Measurements from ENCODE around the gene SDHAF2. TPM values are rescaled to one million over a fixed set of nuclear protein-coding genes. Genes with fewer than 3 reads are reported as not detected.

SDHAF2 gene
- total and polyA plus RNA-seq, 2 experiments from 2014 or later, result 47.8 to 74.3 TPM

DNA sequence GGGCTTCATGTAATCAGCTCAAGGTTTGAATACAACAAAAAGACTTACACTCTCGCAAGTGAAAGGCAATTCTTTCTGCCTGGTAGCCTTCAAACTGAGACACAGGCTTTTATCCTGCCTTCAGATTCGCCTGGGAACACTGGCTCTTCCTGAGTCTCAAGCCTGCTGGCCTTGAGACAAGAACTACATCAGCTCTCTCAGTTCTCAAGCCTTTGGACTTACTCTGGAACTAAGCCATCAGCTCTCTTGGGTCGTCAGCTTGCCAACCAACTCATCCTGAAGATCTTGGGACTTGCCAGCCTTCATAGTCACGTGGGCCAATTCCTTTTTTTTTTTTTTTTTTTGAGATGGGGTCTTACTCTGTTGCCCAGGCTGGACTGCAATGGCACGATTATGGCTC is 42.9 kb downstream of the SDHAF2 start:
- no peaks in the 10 kb centered on the region for H3K79me2 ChIP-seq
- H3K36me3 ChIP-seq (replicated peaks; ENCODE audit: insufficient read depth, low read depth), result no peaks in the 10 kb centered on the region
- no peak for DNase-seq (ENCODE audit: low spot score)
- no peak overlapping the region for H3K27ac ChIP-seq
- no peak overlapping the region for H3K4me2 ChIP-seq
- TF ChIP-seq EZH2phosphoT487 (IDR thresholded peaks at IDR 0.05; ENCODE audit: low read depth, severe bottlenecking, unreplicated experiment) (no peak), CTCF (IDR thresholded peaks at IDR 0.05; ENCODE audit: poor library complexity) (no peak), EZH2 (IDR thresholded peaks at IDR 0.05; ENCODE audit: borderline replicate concordance) (no peak)
- no peaks in the 10 kb centered on the region for H4K20me1 ChIP-seq (ENCODE audit: insufficient read depth, poor library complexity, severe bottlenecking)
- no peak overlapping the region for H3K4me3 ChIP-seq
- H3K9me3 ChIP-seq (ENCODE audit: low read depth), result no peaks in the 10 kb centered on the region
- H3K4me1 ChIP-seq (ENCODE audit: insufficient read depth), result no peaks in the 10 kb centered on the region
- no peak overlapping the region for H2AFZ ChIP-seq
- H3K27me3 ChIP-seq, result no peaks in the 10 kb centered on the region
- H3K9me2 ChIP-seq (replicated peaks; ENCODE audit: insufficient read depth), result no peaks in the 10 kb centered on the region
- WGBS (ENCODE audit: low lambda C conversion rate, missing lambda C conversion rate), result over 99% methylated on average over 5 of the region's 5 CpGs

- Histone ChIP-seq H3K4me2 (no peak overlapping the region), H3K9me2 (replicated peaks; ENCODE audit: insufficient read depth) (no peaks in the 10 kb centered on the region), H3K27me3 (no peaks in the 10 kb centered on the region), H3K9me3 (ENCODE audit: low read depth) (no peaks in the 10 kb centered on the region), H3K79me2 (no peaks in the 10 kb centered on the region), H2AFZ (no peak overlapping the region), H3K36me3 (replicated peaks; ENCODE audit: insufficient read depth, low read depth) (no peaks in the 10 kb centered on the region), H3K4me3 (no peak overlapping the region), H3K4me1 (ENCODE audit: insufficient read depth) (no peaks in the 10 kb centered on the region), H4K20me1 (ENCODE audit: insufficient read depth, poor library complexity, severe bottlenecking) (no peaks in the 10 kb centered on the region), H3K27ac (no peak overlapping the region)
- WGBS (ENCODE audit: low lambda C conversion rate, missing lambda C conversion rate), result 86% methylated on average over 3 of the region's 3 CpGs
- TF ChIP-seq EZH2 (IDR thresholded peaks at IDR 0.05; ENCODE audit: borderline replicate concordance) (no peak), CTCF (IDR thresholded peaks at IDR 0.05; ENCODE audit: poor library complexity) (no peak), EZH2phosphoT487 (IDR thresholded peaks at IDR 0.05; ENCODE audit: low read depth, severe bottlenecking, unreplicated experiment) (no peak)
- DNase-seq (ENCODE audit: low spot score), result no peak
Observed at GRCh38 chr11:61473370-61474012, 43.6 kb downstream of the SDHAF2 start.

GRCh38 chr11:61474013-61474643 is 44.2 kb downstream of the SDHAF2 start:
- H2AFZ ChIP-seq, result no peak overlapping the region
- no peak overlapping the region for H3K27ac ChIP-seq
- no peaks in the 10 kb centered on the region for H3K9me3 ChIP-seq (ENCODE audit: low read depth)
- TF ChIP-seq EZH2phosphoT487 (IDR thresholded peaks at IDR 0.05; ENCODE audit: low read depth, severe bottlenecking, unreplicated experiment), result no peak
- TF ChIP-seq CTCF (IDR thresholded peaks at IDR 0.05; ENCODE audit: poor library complexity), result no peak
- TF ChIP-seq EZH2 (IDR thresholded peaks at IDR 0.05; ENCODE audit: borderline replicate concordance), result no peak
- DNase-seq (ENCODE audit: low spot score), result no peak
- no peaks in the 10 kb centered on the region for H3K4me1 ChIP-seq (ENCODE audit: insufficient read depth)
- H3K4me3 ChIP-seq, result no peak overlapping the region
- no peak overlapping the region for H3K4me2 ChIP-seq
- H3K79me2 ChIP-seq, result no peaks in the 10 kb centered on the region
- no peaks in the 10 kb centered on the region for H3K36me3 ChIP-seq (replicated peaks; ENCODE audit: insufficient read depth, low read depth)
- H4K20me1 ChIP-seq (ENCODE audit: insufficient read depth, poor library complexity, severe bottlenecking), result no peaks in the 10 kb centered on the region
- no peaks in the 10 kb centered on the region for H3K9me2 ChIP-seq (replicated peaks; ENCODE audit: insufficient read depth)
- 93% methylated on average over 6 of the region's 6 CpGs for WGBS (ENCODE audit: low lambda C conversion rate, missing lambda C conversion rate)
- H3K27me3 ChIP-seq, result no peaks in the 10 kb centered on the region

Data from hepatocyte (in vitro differentiated cells).